ENCODE data around the gene USH2A. TPM values are rescaled to one million over a fixed set of nuclear protein-coding genes. Genes with fewer than 3 reads are reported as not detected.

The USH2A gene
- total RNA-seq, 1 donor from 2014 or later: 0.02 TPM

GRCh38 chr1:215905493-215906115, 517.6 kb downstream of the USH2A start:
- FAIRE-seq: no peak
- Histone ChIP-seq H3K27me3 (ENCODE audit: insufficient read depth, low read length) (no peaks in the 10 kb centered on the region), H3K79me2 (ENCODE audit: insufficient read depth, low read length) (no peaks in the 10 kb centered on the region), H3K4me1 (ENCODE audit: insufficient read depth, low read length) (no peaks in the 10 kb centered on the region), H2AFZ (ENCODE audit: low read depth, low read length) (no peak overlapping the region), H3K27ac (ENCODE audit: low read depth, low read length) (no peak overlapping the region), H4K20me1 (ENCODE audit: insufficient read depth, low read length) (no peaks in the 10 kb centered on the region), H3K4me2 (ENCODE audit: low read length) (no peak overlapping the region), H3K36me3 (ENCODE audit: insufficient read depth, low read length) (no peaks in the 10 kb centered on the region), H3K9ac (ENCODE audit: low read length) (no peak overlapping the region), H3K4me3 (ENCODE audit: insufficient read depth, low read depth, low read length) (no peak overlapping the region), H3K9me3 (ENCODE audit: insufficient read depth, low read depth, low read length) (no peaks in the 10 kb centered on the region)
- no peak for TF ChIP-seq CTCF (IDR thresholded peaks at IDR 0.05; ENCODE audit: insufficient read depth, low read depth, low read length)
- TF ChIP-seq EZH2 (IDR thresholded peaks at IDR 0.05; ENCODE audit: insufficient read depth, low read length): no peak
- Mint-ChIP-seq H3K36me3 (ENCODE audit: low read depth, unreplicated experiment) (no peaks in the 10 kb centered on the region), H3K27me3 (ENCODE audit: low read depth, unreplicated experiment) (no peaks in the 10 kb centered on the region), H3K27ac (ENCODE audit: unreplicated experiment) (no peak overlapping the region), H3K9me3 (ENCODE audit: unreplicated experiment) (no peaks in the 10 kb centered on the region), H3K4me1 (ENCODE audit: low read depth, unreplicated experiment) (no peaks in the 10 kb centered on the region), H3K4me3 (ENCODE audit: unreplicated experiment) (no peak overlapping the region)
- no peak for DNase-seq (ENCODE audit: low read depth)

- H3K27me3 ChIP-seq (ENCODE audit: insufficient read depth, low read length): no peaks in the 10 kb centered on the region
- TF ChIP-seq EZH2 (IDR thresholded peaks at IDR 0.05; ENCODE audit: insufficient read depth, low read length) (no peak), CTCF (IDR thresholded peaks at IDR 0.05; ENCODE audit: insufficient read depth, low read depth, low read length) (no peak)
- H3K27ac ChIP-seq (ENCODE audit: low read depth, low read length): no peak overlapping the region
- FAIRE-seq: no peak
- no peaks in the 10 kb centered on the region for H3K36me3 Mint-ChIP-seq (ENCODE audit: low read depth, unreplicated experiment)
- no peak for DNase-seq (ENCODE audit: low read depth)
- no peak overlapping the region for H2AFZ ChIP-seq (ENCODE audit: low read depth, low read length)
- no peaks in the 10 kb centered on the region for H3K27me3 Mint-ChIP-seq (ENCODE audit: low read depth, unreplicated experiment)
- H3K9ac ChIP-seq (ENCODE audit: low read length): no peak overlapping the region
- no peaks in the 10 kb centered on the region for H3K9me3 Mint-ChIP-seq (ENCODE audit: unreplicated experiment)
- no peak overlapping the region for H3K27ac Mint-ChIP-seq (ENCODE audit: unreplicated experiment)
- H3K4me1 Mint-ChIP-seq (ENCODE audit: low read depth, unreplicated experiment): no peaks in the 10 kb centered on the region
- no peaks in the 10 kb centered on the region for H3K36me3 ChIP-seq (ENCODE audit: insufficient read depth, low read length)
- no peaks in the 10 kb centered on the region for H3K9me3 ChIP-seq (ENCODE audit: insufficient read depth, low read depth, low read length)
- H3K4me3 ChIP-seq (ENCODE audit: insufficient read depth, low read depth, low read length): no peak overlapping the region
- no peaks in the 10 kb centered on the region for H3K79me2 ChIP-seq (ENCODE audit: insufficient read depth, low read length)
- no peaks in the 10 kb centered on the region for H4K20me1 ChIP-seq (ENCODE audit: insufficient read depth, low read length)
- no peaks in the 10 kb centered on the region for H3K4me1 ChIP-seq (ENCODE audit: insufficient read depth, low read length)
- H3K4me2 ChIP-seq (ENCODE audit: low read length): no peak overlapping the region
- no peak overlapping the region for H3K4me3 Mint-ChIP-seq (ENCODE audit: unreplicated experiment)
Observed at GRCh38 chr1:215900684-215901083, 522.6 kb downstream of the USH2A start.

- no peak overlapping the region for H3K27ac Mint-ChIP-seq (ENCODE audit: unreplicated experiment)
- no peak overlapping the region for H2AFZ ChIP-seq (ENCODE audit: low read depth, low read length)
- no peak overlapping the region for H3K27ac ChIP-seq (ENCODE audit: low read depth, low read length)
- DNase-seq (ENCODE audit: low read depth): no peak
- H3K4me1 Mint-ChIP-seq (ENCODE audit: low read depth, unreplicated experiment): no peaks in the 10 kb centered on the region
- TF ChIP-seq EZH2 (IDR thresholded peaks at IDR 0.05; ENCODE audit: insufficient read depth, low read length) (no peak), CTCF (IDR thresholded peaks at IDR 0.05; ENCODE audit: insufficient read depth, low read depth, low read length) (no peak)
- no peaks in the 10 kb centered on the region for H3K9me3 ChIP-seq (ENCODE audit: insufficient read depth, low read depth, low read length)
- no peak overlapping the region for H3K4me3 Mint-ChIP-seq (ENCODE audit: unreplicated experiment)
- H3K36me3 ChIP-seq (ENCODE audit: insufficient read depth, low read length): no peaks in the 10 kb centered on the region
- H3K27me3 Mint-ChIP-seq (ENCODE audit: low read depth, unreplicated experiment): no peaks in the 10 kb centered on the region
- no peak for FAIRE-seq
- H4K20me1 ChIP-seq (ENCODE audit: insufficient read depth, low read length): no peaks in the 10 kb centered on the region
- H3K9ac ChIP-seq (ENCODE audit: low read length): no peak overlapping the region
- H3K79me2 ChIP-seq (ENCODE audit: insufficient read depth, low read length): no peaks in the 10 kb centered on the region
- H3K4me1 ChIP-seq (ENCODE audit: insufficient read depth, low read length): no peaks in the 10 kb centered on the region
- H3K27me3 ChIP-seq (ENCODE audit: insufficient read depth, low read length): no peaks in the 10 kb centered on the region
- H3K9me3 Mint-ChIP-seq (ENCODE audit: unreplicated experiment): no peaks in the 10 kb centered on the region
- H3K36me3 Mint-ChIP-seq (ENCODE audit: low read depth, unreplicated experiment): no peaks in the 10 kb centered on the region
- no peak overlapping the region for H3K4me3 ChIP-seq (ENCODE audit: insufficient read depth, low read depth, low read length)
- no peak overlapping the region for H3K4me2 ChIP-seq (ENCODE audit: low read length)
Observed at GRCh38 chr1:215899901-215900300, 523.3 kb downstream of the USH2A start.
